AG20443 (cell line): Measurements from ENCODE around the gene RET.

ENCODE experiments used
- DNase-seq: peaks from one replicate; pipeline ENCODE4 v3.0.0; 2012; ENCODE audit warnings: low spot score, mixed read lengths

Gene RET

DNA sequence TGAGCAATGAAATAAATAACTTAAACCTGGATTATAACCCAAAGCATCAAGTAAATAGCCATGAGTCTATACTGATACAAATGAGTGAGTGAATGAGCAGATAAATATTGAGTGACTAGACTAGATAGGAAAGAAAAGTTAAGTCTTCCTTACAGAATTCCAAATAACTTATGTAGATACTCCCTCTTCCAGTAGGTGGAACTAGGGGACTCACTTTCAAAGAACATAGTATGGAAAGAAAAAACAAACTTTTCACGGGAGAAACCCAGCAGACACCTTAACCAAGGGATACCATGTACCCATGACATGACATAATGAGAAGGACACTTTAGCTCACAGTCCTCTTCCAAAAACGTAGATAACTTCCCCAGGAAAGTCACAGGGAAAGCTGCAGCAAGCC, 93.6 kb downstream of the RET start:
- DNase-seq: no peak

DNA sequence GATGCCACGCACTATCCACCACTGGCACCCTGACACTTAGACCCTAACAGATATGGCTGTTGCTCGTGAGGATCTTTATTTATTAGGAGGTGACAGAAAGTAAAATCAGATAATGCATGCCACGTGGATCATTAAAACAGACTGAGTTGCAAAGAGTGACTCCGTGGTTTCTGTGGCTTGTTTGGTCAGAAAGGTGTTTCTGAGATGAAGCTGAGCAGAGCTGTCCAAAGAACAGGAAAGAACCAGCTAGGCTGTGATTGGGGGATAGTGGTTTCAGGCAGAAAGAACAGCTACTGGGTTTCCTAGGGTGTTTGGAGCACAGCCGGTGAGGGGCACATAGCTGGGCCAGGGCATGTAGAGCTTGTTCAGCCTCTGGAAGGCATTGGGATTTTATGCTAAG, 95.8 kb downstream of the RET start:
- DNase-seq: no peak

DNA sequence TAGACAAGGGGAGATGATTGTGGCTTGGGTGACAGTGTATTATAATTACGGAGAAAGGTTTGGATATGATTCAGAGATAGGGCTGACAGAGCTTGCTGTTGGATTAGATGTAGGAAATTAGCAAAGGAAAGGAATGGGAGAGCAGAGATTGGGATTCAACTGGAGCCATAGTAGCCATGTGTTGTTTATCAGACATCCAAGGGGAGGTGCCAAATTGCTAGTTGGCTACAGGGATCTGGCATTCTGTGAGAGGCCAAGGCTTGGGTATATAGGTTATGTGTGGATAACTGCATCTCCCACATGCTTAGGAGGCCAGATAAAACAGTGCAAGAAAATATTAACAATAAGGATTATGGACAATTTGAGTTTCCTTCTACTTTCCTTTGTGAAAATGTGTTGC, 96.3 kb downstream of the RET start:
- DNase-seq: no peak

DNA sequence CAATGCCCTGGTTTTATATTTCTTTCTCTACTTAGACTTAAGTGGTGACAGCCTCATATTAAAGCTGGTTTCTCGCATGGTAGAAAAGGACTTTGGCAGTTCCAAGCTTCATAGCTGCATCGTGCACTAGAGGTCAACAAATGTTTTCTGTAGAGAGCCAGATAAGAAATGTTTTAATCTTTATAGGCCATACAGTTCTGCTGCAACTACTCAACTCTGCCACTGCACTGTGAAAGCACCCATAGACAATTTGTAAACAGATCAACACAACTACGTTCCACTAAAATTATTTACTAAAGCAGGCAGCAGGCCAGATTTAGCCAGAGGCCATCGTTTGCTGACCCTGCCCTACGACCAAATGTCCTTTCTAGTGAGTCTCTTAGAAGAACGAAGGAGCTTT, 98.1 kb downstream of the RET start:
- no peak for DNase-seq

DNA sequence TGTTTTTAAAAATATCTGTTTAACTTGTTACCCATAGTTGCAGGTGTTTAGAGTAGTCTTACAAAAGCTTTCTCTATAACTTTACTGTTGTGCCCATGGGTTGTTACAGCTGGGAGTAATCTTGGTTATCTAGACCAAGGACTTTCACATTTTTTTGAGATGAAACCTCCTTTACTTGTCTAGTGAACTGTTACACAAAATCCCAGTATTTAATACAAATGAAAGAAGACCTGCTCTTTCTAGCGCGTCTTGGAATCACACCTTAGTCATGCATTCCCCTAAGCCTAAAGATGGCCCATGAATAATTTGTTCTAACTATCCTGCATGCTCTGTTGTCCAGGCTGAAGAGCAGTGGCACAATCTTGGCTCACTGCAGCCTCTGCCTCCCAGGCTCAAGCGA, 99.4 kb downstream of the RET start:
- DNase-seq: no peak

DNA sequence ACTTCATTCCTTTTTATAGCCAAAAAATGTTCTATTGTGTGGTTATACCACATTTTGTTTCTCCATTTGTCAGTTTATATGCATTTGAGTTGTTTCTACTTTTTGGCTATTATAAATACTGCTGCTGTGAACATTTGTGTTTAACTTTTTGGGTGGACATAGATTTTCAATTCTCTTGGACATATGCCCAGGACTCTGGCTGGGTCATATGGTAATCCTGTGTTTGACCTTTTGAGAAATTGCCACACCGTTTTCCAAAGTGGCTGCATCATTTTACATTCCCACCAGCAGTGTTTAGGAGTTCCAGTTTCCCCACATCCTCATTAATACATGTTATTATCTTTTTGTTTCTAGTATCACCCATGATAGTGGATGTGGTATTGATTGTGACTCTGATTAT, 100.7 kb downstream of the RET start:
- DNase-seq: no peak
